PFSK-1 (cell line): ENCODE data around the gene TMEM17.

Experiments used
- FOXP2 ChIP-seq: optimal IDR thresholded peaks from 2 replicates; pipeline ENCODE3; 2011; ENCODE audit warnings: borderline replicate concordance, control low read depth, inconsistent platforms; ENCODE audit not compliant: insufficient read depth; ENCODE audit errors: extremely low read length, extremely low read depth
- POLR2AphosphoS5 ChIP-seq: IDR thresholded peaks from 2 replicates; pipeline ENCODE4 v1.6.1; 2012; ENCODE audit warnings: low read depth, mild to moderate bottlenecking, control low read depth, low read length, moderate library complexity
- SIN3A ChIP-seq: IDR thresholded peaks from 2 replicates; pipeline ENCODE4 v1.6.1; 2012; ENCODE audit warnings: mild to moderate bottlenecking, low read length, moderate library complexity, borderline replicate concordance; ENCODE audit not compliant: insufficient read depth
- TAF1 ChIP-seq: IDR thresholded peaks from 2 replicates; pipeline ENCODE4 v1.6.1; 2012; ENCODE audit warnings: low read length, control low read depth, borderline replicate concordance; ENCODE audit not compliant: insufficient read depth
- TF ChIP-seq, protein P1 (sequence below), 2 experiments: IDR thresholded peaks; 2 replicates each; pipeline versions ENCODE4 v1.6.1 to v1.8.0; 2011 to 2012; ENCODE audit warnings: low read depth in 2 of 2, low read length in 2 of 2, control low read depth in 1 of 2, inconsistent platforms in 1 of 2, mild to moderate bottlenecking in 1 of 2, moderate library complexity in 1 of 2; ENCODE audit not compliant: insufficient read depth in 1 of 2

Gene TMEM17

GRCh38 chr2:62473246-62473827, 32.7 kb downstream of the TMEM17 start:
- TF ChIP-seq, protein P1, sequence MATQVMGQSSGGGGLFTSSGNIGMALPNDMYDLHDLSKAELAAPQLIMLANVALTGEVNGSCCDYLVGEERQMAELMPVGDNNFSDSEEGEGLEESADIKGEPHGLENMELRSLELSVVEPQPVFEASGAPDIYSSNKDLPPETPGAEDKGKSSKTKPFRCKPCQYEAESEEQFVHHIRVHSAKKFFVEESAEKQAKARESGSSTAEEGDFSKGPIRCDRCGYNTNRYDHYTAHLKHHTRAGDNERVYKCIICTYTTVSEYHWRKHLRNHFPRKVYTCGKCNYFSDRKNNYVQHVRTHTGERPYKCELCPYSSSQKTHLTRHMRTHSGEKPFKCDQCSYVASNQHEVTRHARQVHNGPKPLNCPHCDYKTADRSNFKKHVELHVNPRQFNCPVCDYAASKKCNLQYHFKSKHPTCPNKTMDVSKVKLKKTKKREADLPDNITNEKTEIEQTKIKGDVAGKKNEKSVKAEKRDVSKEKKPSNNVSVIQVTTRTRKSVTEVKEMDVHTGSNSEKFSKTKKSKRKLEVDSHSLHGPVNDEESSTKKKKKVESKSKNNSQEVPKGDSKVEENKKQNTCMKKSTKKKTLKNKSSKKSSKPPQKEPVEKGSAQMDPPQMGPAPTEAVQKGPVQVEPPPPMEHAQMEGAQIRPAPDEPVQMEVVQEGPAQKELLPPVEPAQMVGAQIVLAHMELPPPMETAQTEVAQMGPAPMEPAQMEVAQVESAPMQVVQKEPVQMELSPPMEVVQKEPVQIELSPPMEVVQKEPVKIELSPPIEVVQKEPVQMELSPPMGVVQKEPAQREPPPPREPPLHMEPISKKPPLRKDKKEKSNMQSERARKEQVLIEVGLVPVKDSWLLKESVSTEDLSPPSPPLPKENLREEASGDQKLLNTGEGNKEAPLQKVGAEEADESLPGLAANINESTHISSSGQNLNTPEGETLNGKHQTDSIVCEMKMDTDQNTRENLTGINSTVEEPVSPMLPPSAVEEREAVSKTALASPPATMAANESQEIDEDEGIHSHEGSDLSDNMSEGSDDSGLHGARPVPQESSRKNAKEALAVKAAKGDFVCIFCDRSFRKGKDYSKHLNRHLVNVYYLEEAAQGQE (IDR thresholded peaks at IDR 0.05; ENCODE audit: insufficient read depth in 1 of 2, low read depth in 2 of 2, low read length in 2 of 2), result no peak

- TF ChIP-seq FOXP2 (no peak), TAF1 (no peak), POLR2AphosphoS5 (no peak), SIN3A (no peak)
- TF ChIP-seq, protein P1 (IDR thresholded peaks at IDR 0.05; ENCODE audit: insufficient read depth in 1 of 2, low read depth in 2 of 2, low read length in 2 of 2), result no peak
These were observed 33.7 kb downstream of the TMEM17 start for GRCh38 chr2:62472312-62472711.

GRCh38 chr2:62471816-62472215, 34.2 kb downstream of the TMEM17 start:
- TF ChIP-seq SIN3A (no peak), TAF1 (no peak), FOXP2 (no peak), POLR2AphosphoS5 (no peak)
- TF ChIP-seq, protein P1 (IDR thresholded peaks at IDR 0.05; ENCODE audit: insufficient read depth in 1 of 2, low read depth in 2 of 2, low read length in 2 of 2), result no peak

DNA sequence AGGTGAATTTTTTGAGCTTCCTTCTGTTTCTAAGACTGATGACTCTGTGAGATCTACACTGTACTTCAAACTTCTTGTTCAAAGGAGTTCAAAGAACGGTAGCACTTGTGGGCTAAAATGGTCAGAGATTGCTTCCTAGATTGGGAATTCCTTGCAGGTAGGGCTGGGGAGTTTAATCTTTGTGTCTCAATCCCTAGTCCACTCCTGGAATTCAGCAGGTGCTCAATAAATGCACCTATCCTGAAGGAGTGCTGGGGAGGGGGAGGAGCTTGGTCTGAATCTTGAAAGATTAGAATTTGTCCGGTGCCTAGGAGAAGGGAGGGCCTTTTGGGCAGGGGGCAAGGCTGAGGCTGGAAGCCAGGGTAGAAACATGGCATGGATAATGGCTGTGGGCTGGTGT, 34.6 kb downstream of the TMEM17 start:
- TF ChIP-seq, protein P1 (IDR thresholded peaks at IDR 0.05; ENCODE audit: insufficient read depth in 1 of 2, low read depth in 2 of 2, low read length in 2 of 2), result no peak
- no peak for TF ChIP-seq TAF1
- TF ChIP-seq FOXP2, result no peak
- no peak for TF ChIP-seq SIN3A
- no peak for TF ChIP-seq POLR2AphosphoS5

DNA sequence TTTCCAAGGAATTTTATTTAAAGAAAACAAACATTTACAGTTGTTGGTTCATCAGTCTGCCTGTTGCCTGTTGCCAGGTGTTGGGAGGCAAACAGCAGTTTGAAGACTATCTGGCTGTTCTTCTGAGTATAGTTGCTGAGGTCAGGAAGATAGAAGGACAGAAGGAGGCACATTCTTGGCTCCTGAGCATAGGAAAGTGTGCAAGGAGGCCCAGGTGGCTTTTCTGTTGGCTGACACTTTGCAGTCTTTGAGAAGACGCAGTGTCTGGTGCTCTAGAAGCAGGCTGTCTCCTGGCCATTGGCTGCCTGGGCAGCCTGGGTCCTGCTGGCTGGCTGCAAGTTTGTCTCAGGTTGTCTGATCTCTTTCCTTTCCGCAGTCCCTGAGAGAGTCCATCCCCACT, 36.4 kb downstream of the TMEM17 start:
- TF ChIP-seq POLR2AphosphoS5 (no peak), FOXP2 (no peak), SIN3A (no peak), TAF1 (no peak)
- TF ChIP-seq, protein P1 (IDR thresholded peaks at IDR 0.05; ENCODE audit: insufficient read depth in 1 of 2, low read depth in 2 of 2, low read length in 2 of 2), result no peak
